Left ventricle myocardium inferior (tissue), 1 donor: ENCODE measurements around the gene ART1. TPM values are rescaled to one million over a fixed set of nuclear protein-coding genes. Genes with fewer than 3 reads are reported as not detected.

Experiments used
- DNase-seq: peaks from one replicate; pipeline ENCODE4 v3.0.0-alpha.2; 2020
- H3K27ac ChIP-seq: fragments of 200-600 bp; replicated peaks from 2 replicates; pipeline ENCODE4 v1.8.0; 2021
- H3K27me3 ChIP-seq: fragments of 200-600 bp; 2 replicates; pipeline ENCODE4 v1.8.0; 2021; ENCODE audit warnings: low read depth
- H3K36me3 ChIP-seq: fragments of 200-600 bp; 2 replicates; pipeline ENCODE4 v1.8.0; 2021
- H3K4me1 ChIP-seq: fragments of 200-600 bp; 2 replicates; pipeline ENCODE4 v1.8.0; 2021
- H3K4me3 ChIP-seq: fragments of 200-600 bp; 2 replicates; pipeline ENCODE4 v1.8.0; 2021; ENCODE audit warnings: mild to moderate bottlenecking, moderate library complexity
- H3K9me3 ChIP-seq: fragments of 200-600 bp; replicated peaks from 2 replicates; pipeline ENCODE4 v1.8.0; 2021
- CTCF ChIP-seq: fragments of 200-600 bp; IDR thresholded peaks from 2 replicates; pipeline ENCODE4 v1.8.0; 2021; ENCODE audit warnings: antibody characterized with exemption, mild to moderate bottlenecking, borderline replicate concordance
- intact Hi-C: fragments of 100-400 bp; cut with micrococcal nuclease; formaldehyde crosslinking; loops from one replicate; pipeline ENCODE4 v1.11.0; 2022
- total RNA-seq: library from RNA; stranded (reverse); fragmentation: NEBNext Ultra II Directional; extraction: Animal tissue kit (Norgen Biotek cat#: 25700); gene quantifications from one replicate; pipeline ENCODE4 v1.2.1, GENCODE V29; 2021
- donor health status: DM: no; HTN: yes; CAD: no; lungs with severe emphysema.

Gene ART1
- total RNA-seq, 1 donor from 2014 or later = 0.58 TPM

- Histone ChIP-seq H3K4me3 (no peak overlapping the region), H3K36me3 (no peaks in the 10 kb centered on the region), H3K27ac (no peak overlapping the region), H3K4me1 (peaks cover 19% of the 10 kb centered on the region), H3K27me3 (no peaks in the 10 kb centered on the region), H3K9me3 (peaks cover 8% of the 10 kb centered on the region)
- no peak for DNase-seq
- peak; percentile 83 for TF ChIP-seq CTCF
- intact Hi-C loops = no loop called here
Measured at GRCh38 chr11:3609416-3610265, 35.3 kb upstream of the ART1 start.

GRCh38 chr11:3610846-3611245 lies 34.1 kb upstream of the ART1 start:
- TF ChIP-seq CTCF = no peak
- intact Hi-C loops = no loop called here

GRCh38 chr11:3611976-3612678 lies 32.8 kb upstream of the ART1 start:
- intact Hi-C loops = no loop called here
- no peaks in the 10 kb centered on the region for H3K27me3 ChIP-seq
- no peaks in the 10 kb centered on the region for H3K36me3 ChIP-seq
- H3K27ac ChIP-seq = no peak overlapping the region
- TF ChIP-seq CTCF = no peak
- H3K4me3 ChIP-seq = no peak overlapping the region
- H3K4me1 ChIP-seq = peaks cover 12% of the 10 kb centered on the region
- DNase-seq = no peak
- peaks cover 8% of the 10 kb centered on the region for H3K9me3 ChIP-seq

More at GRCh38 chr11:3610846-3611245, 34.1 kb upstream of the ART1 start:
- H3K27ac ChIP-seq = no peak overlapping the region
- no peak overlapping the region for H3K4me3 ChIP-seq
- no peaks in the 10 kb centered on the region for H3K27me3 ChIP-seq
- H3K9me3 ChIP-seq = peaks cover 8% of the 10 kb centered on the region
- no peak for DNase-seq
- peaks cover 12% of the 10 kb centered on the region for H3K4me1 ChIP-seq
- no peaks in the 10 kb centered on the region for H3K36me3 ChIP-seq

- no peak for TF ChIP-seq CTCF
- Histone ChIP-seq H3K9me3 (peaks cover 8% of the 10 kb centered on the region), H3K27ac (peak overlapping the region; percentile 33), H3K27me3 (no peaks in the 10 kb centered on the region), H3K4me3 (no peak overlapping the region), H3K36me3 (no peaks in the 10 kb centered on the region), H3K4me1 (peaks cover 12% of the 10 kb centered on the region)
- DNase-seq = no peak
- intact Hi-C loops = no loop called here
Measured at GRCh38 chr11:3613998-3614741, 30.8 kb upstream of the ART1 start.

- H3K27ac ChIP-seq = peak overlapping the region; percentile 33
- H3K4me3 ChIP-seq = no peak overlapping the region
- H3K36me3 ChIP-seq = no peaks in the 10 kb centered on the region
- no peaks in the 10 kb centered on the region for H3K27me3 ChIP-seq
- no peak for TF ChIP-seq CTCF
- peaks cover 8% of the 10 kb centered on the region for H3K9me3 ChIP-seq
- intact Hi-C loops = no loop called here
- H3K4me1 ChIP-seq = peaks cover 12% of the 10 kb centered on the region
- no peak for DNase-seq
Measured at GRCh38 chr11:3614742-3615171, 30.2 kb upstream of the ART1 start.
